ENCODE results near the gene SNX24.

The SNX24 gene

GRCh38 chr5:122919969-122920368 is 74.6 kb downstream of the SNX24 start:
- DNase-seq (ENCODE audit: low spot score): no peak

GRCh38 chr5:122921826-122922225 is 76.4 kb downstream of the SNX24 start:
- no peak for DNase-seq (ENCODE audit: low spot score)

- DNase-seq (ENCODE audit: low spot score): no peak
These were observed 78.8 kb downstream of the SNX24 start for GRCh38 chr5:122924203-122924602.

GRCh38 chr5:122924719-122925395 is 79.4 kb downstream of the SNX24 start:
- no peak for DNase-seq (ENCODE audit: low spot score)

- no peak for DNase-seq (ENCODE audit: low spot score)
These were observed 83.6 kb downstream of the SNX24 start for GRCh38 chr5:122929001-122929400.

GRCh38 chr5:122929980-122930379 is 84.6 kb downstream of the SNX24 start:
- no peak for DNase-seq (ENCODE audit: low spot score)

GRCh38 chr5:122933956-122934355 is 88.5 kb downstream of the SNX24 start:
- no peak for DNase-seq (ENCODE audit: low spot score)

GRCh38 chr5:122936088-122936487 is 90.7 kb downstream of the SNX24 start:
- DNase-seq (ENCODE audit: low spot score): no peak

- DNase-seq (ENCODE audit: low spot score): peak; percentile 30
These were observed 92.5 kb downstream of the SNX24 start for GRCh38 chr5:122937914-122938313.

- no peak for DNase-seq (ENCODE audit: low spot score)
These were observed 95.5 kb downstream of the SNX24 start for GRCh38 chr5:122940890-122941289.

- no peak for DNase-seq (ENCODE audit: low spot score)
These were observed 96.3 kb downstream of the SNX24 start for GRCh38 chr5:122941737-122942136.

GRCh38 chr5:122942164-122942914 is 96.9 kb downstream of the SNX24 start:
- no peak for DNase-seq (ENCODE audit: low spot score)

- no peak for DNase-seq (ENCODE audit: low spot score)
These were observed 97.8 kb downstream of the SNX24 start for GRCh38 chr5:122943050-122943698.

GRCh38 chr5:122944051-122944450 is 98.6 kb downstream of the SNX24 start:
- no peak for DNase-seq (ENCODE audit: low spot score)

GRCh38 chr5:122947372-122947771 is 102.0 kb downstream of the SNX24 start:
- no peak for DNase-seq (ENCODE audit: low spot score)

- no peak for DNase-seq (ENCODE audit: low spot score)
These were observed 102.4 kb downstream of the SNX24 start for GRCh38 chr5:122947772-122948171.

- no peak for DNase-seq (ENCODE audit: low spot score)
These were observed 102.9 kb downstream of the SNX24 start for GRCh38 chr5:122948319-122948718.

- DNase-seq (ENCODE audit: low spot score): no peak
These were observed 106.2 kb downstream of the SNX24 start for GRCh38 chr5:122951658-122952057.

GRCh38 chr5:122954719-122955118 is 109.3 kb downstream of the SNX24 start:
- DNase-seq (ENCODE audit: low spot score): no peak

GRCh38 chr5:122957457-122957856 is 112.0 kb downstream of the SNX24 start:
- no peak for DNase-seq (ENCODE audit: low spot score)

GRCh38 chr5:122959740-122960445 is 114.5 kb downstream of the SNX24 start:
- DNase-seq (ENCODE audit: low spot score): no peak

- DNase-seq (ENCODE audit: low spot score): no peak
These were observed 117.9 kb downstream of the SNX24 start for GRCh38 chr5:122963305-122963704.

- DNase-seq (ENCODE audit: low spot score): no peak
These were observed 119.7 kb downstream of the SNX24 start for GRCh38 chr5:122965111-122965510.
